GM23338 (cell line): ENCODE results near the gene RAD51B. TPM values are rescaled to one million over a fixed set of nuclear protein-coding genes. Genes with fewer than 3 reads are reported as not detected.

Experiments
- ATAC-seq: fragments of 200-7000 bp; cut with Tn5 transposase; 3 replicates; pipeline ENCODE4 v1.9.1; 2020
- DNase-seq: peaks from one replicate; pipeline ENCODE4 v3.0.0-alpha.2; 2015; ENCODE audit warnings: low spot score
- H2AFZ ChIP-seq: fragments of 200-600 bp; sonication (generic); 2 replicates; pipeline ENCODE4 v1.8.0; 2016; ENCODE audit warnings: antibody characterized with exemption, mild to moderate bottlenecking, moderate library complexity
- H3F3A ChIP-seq: fragments of 200-600 bp; sonication (generic); replicated peaks from 2 replicates; pipeline ENCODE4 v1.8.0; 2017; ENCODE audit warnings: antibody characterized with exemption, mixed run types, low read depth
- H3K27ac ChIP-seq: fragments of 200-600 bp; sonication (generic); 2 replicates; pipeline ENCODE4 v1.6.1; 2016; ENCODE audit warnings: low read depth
- H3K27me3 ChIP-seq: fragments of 200-600 bp; sonication (generic); 2 replicates; pipeline ENCODE4 v1.8.0; 2016; ENCODE audit warnings: mild to moderate bottlenecking, mixed run types, moderate library complexity; ENCODE audit not compliant: insufficient read depth
- H3K36me3 ChIP-seq: fragments of 200-600 bp; sonication (generic); 2 replicates; pipeline ENCODE4 v1.8.0; 2016; ENCODE audit warnings: mild to moderate bottlenecking; ENCODE audit not compliant: insufficient read depth
- H3K4me1 ChIP-seq: fragments of 200-600 bp; sonication (generic); 2 replicates; pipeline ENCODE4 v1.8.0; 2016; ENCODE audit warnings: mild to moderate bottlenecking, moderate library complexity; ENCODE audit not compliant: insufficient read depth
- H3K4me2 ChIP-seq: fragments of 200-600 bp; sonication (generic); 2 replicates; pipeline ENCODE4 v1.7.1; 2017; ENCODE audit warnings: mixed run types
- H3K4me3 ChIP-seq: fragments of 200-600 bp; sonication (generic); 2 replicates; pipeline ENCODE4 v1.6.1; 2016; ENCODE audit warnings: mixed run types
- H3K79me2 ChIP-seq: fragments of 200-600 bp; sonication (generic); replicated peaks from 2 replicates; pipeline ENCODE4 v1.8.0; 2017; ENCODE audit warnings: mild to moderate bottlenecking; ENCODE audit not compliant: insufficient read depth
- H3K9me2 ChIP-seq: fragments of 200-600 bp; sonication (generic); 2 replicates; pipeline ENCODE4 v1.8.0; 2017; ENCODE audit not compliant: insufficient read depth
- H4K20me1 ChIP-seq: fragments of 200-600 bp; sonication (generic); replicated peaks from 2 replicates; pipeline ENCODE4 v1.8.0; 2017; ENCODE audit warnings: mild to moderate bottlenecking; ENCODE audit not compliant: insufficient read depth
- H3K27ac Mint-ChIP-seq: 2 replicates; pipeline ENCODE4 v1.8.0; 2020; ENCODE audit warnings: inconsistent platforms, mild to moderate bottlenecking, moderate library complexity, mixed read lengths
- H3K27me3 Mint-ChIP-seq: 3 replicates; pipeline ENCODE4 v1.8.0; 2022; ENCODE audit warnings: low read depth, mild to moderate bottlenecking, moderate library complexity, mixed read lengths, inconsistent platforms; ENCODE audit not compliant: insufficient read depth, poor library complexity
- H3K36me3 Mint-ChIP-seq: 3 replicates; pipeline ENCODE4 v1.8.0; 2021; ENCODE audit warnings: low read depth, mild to moderate bottlenecking, inconsistent platforms, moderate library complexity, mixed read lengths
- H3K4me1 Mint-ChIP-seq: 3 replicates; pipeline ENCODE4 v1.8.0; 2020; ENCODE audit warnings: mild to moderate bottlenecking, inconsistent platforms, mixed read lengths
- H3K4me3 Mint-ChIP-seq: 3 replicates; pipeline ENCODE4 v1.8.0; 2021; ENCODE audit warnings: moderate library complexity, mild to moderate bottlenecking, inconsistent platforms, mixed read lengths
- H3K9me3 Mint-ChIP-seq: 3 replicates; pipeline ENCODE4 v1.8.0; 2020; ENCODE audit warnings: moderate library complexity, mild to moderate bottlenecking, inconsistent platforms, mixed read lengths
- CREB1 ChIP-seq: fragments of 250-450 bp; sonication (Bioruptor Pico); IDR thresholded peaks from 2 replicates; pipeline ENCODE4 v1.5.0; 2020; ENCODE audit warnings: low read depth, mild to moderate bottlenecking, moderate library complexity
- EZH2 ChIP-seq: fragments of 200-600 bp; sonication (generic); IDR thresholded peaks from one replicate; pipeline ENCODE4 v1.8.0; 2017; ENCODE audit warnings: antibody characterized with exemption, mild to moderate bottlenecking, low read depth; ENCODE audit not compliant: unreplicated experiment
- EZH2phosphoT487 ChIP-seq: fragments of 200-600 bp; sonication (generic); IDR thresholded peaks from one replicate; pipeline ENCODE4 v1.8.1; 2018; ENCODE audit warnings: antibody characterized with exemption; ENCODE audit not compliant: unreplicated experiment
- JUNB ChIP-seq: IDR thresholded peaks from one replicate; pipeline ENCODE4 v1.6.1; 2016; ENCODE audit warnings: antibody characterized with exemption; ENCODE audit not compliant: unreplicated experiment
- NANOG ChIP-seq: IDR thresholded peaks from 2 replicates; pipeline ENCODE4 v1.6.1; 2016; ENCODE audit warnings: antibody characterized with exemption, borderline replicate concordance
- POLR2AphosphoS5 ChIP-seq: IDR thresholded peaks from 2 replicates; pipeline ENCODE4 v1.6.1; 2016; ENCODE audit warnings: antibody characterized with exemption, low read depth
- ZNF114 ChIP-seq: fragments of 250-450 bp; sonication (Bioruptor Pico); IDR thresholded peaks from 2 replicates; pipeline ENCODE4 v1.5.0; 2020; ENCODE audit warnings: mild to moderate bottlenecking, moderate library complexity
- ZNF331 ChIP-seq: fragments of 250-450 bp; sonication (Bioruptor Pico); IDR thresholded peaks from 2 replicates; pipeline ENCODE4 v1.5.0; 2020; ENCODE audit warnings: low read depth, mild to moderate bottlenecking, moderate library complexity
- polyA plus RNA-seq: library from polyadenylated mRNA; unstranded; fragments of >200 nt; fragmentation: Nextera tagmentation; extraction: Ambion mirVana; gene quantifications from 2 replicates; pipeline ENCODE4 v1.2.1, GENCODE V29; 2016
- total RNA-seq: library from RNA; depleted of rRNA; stranded (reverse); fragments of >200 nt; shearing (Covaris generic); gene quantifications from 2 replicates; pipeline ENCODE4 v1.2.3, GENCODE V29; 2014
- TF ChIP-seq, protein P1 (sequence below): fragments of 250-450 bp; sonication (Bioruptor Pico); IDR thresholded peaks from 2 replicates; pipeline ENCODE4 v1.5.0; 2020; ENCODE audit warnings: mild to moderate bottlenecking, moderate library complexity
- TF ChIP-seq, protein P2 (sequence below), 2 experiments: fragments of 200-600 bp in 1 of 2; sonication (generic) in 1 of 2; conservative IDR thresholded peaks; 2 replicates each; pipeline versions ENCODE4 v1.5.1 to v1.6.1; 2016 to 2017; ENCODE audit warnings: antibody characterized with exemption in 2 of 2, low read depth in 2 of 2, mild to moderate bottlenecking in 2 of 2, moderate library complexity in 1 of 2
- TF ChIP-seq, protein P3 (sequence below): IDR thresholded peaks from one replicate; pipeline ENCODE4 v1.6.1; 2018; ENCODE audit warnings: antibody characterized with exemption; ENCODE audit not compliant: unreplicated experiment

The RAD51B gene
- total and polyA plus RNA-seq, 2 experiments from 2014 or later = 15.7 to 29.1 TPM

DNA sequence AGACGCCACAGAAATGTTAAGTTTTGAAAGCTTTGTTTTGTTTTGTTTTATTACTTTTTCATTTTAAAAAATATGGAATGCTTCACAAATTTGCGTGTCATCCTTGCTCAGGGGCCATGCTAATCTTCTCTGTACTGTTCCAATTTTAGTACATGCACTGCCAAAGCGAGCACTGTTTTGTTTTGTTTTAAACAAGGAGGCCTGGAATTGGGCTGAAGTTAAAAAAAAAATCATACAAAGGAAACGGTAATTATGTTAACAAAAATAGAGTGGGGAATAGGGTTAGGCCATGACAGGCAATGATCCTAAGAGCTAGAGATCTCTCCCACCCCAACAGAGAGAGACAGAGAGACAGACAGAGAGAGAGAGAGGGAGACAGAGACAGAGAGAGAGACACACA, 916.3 kb downstream of the RAD51B start:
- H3K4me3 Mint-ChIP-seq = no peak overlapping the region
- no peak for TF ChIP-seq NANOG
- TF ChIP-seq EZH2phosphoT487 = no peak
- H3K27ac ChIP-seq = no peak overlapping the region
- no peaks in the 10 kb centered on the region for H4K20me1 ChIP-seq
- ATAC-seq (no peak), DNase-seq (no peak)
- H3K27me3 Mint-ChIP-seq = peaks cover 16% of the 10 kb centered on the region
- peak overlapping the region; percentile 94 for H2AFZ ChIP-seq
- no peak overlapping the region for H3K4me3 ChIP-seq
- 0 out of 3 replicates have a peak, but pooled peaks cover 3% of the 10 kb centered on the region for H3K9me3 Mint-ChIP-seq
- no peaks in the 10 kb centered on the region for H3F3A ChIP-seq
- H3K27ac Mint-ChIP-seq = no peak overlapping the region
- no peaks in the 10 kb centered on the region for H3K36me3 Mint-ChIP-seq
- H3K9me2 ChIP-seq = no peaks in the 10 kb centered on the region
- H3K4me2 ChIP-seq = no peak overlapping the region
- H3K4me1 ChIP-seq = peaks cover 10% of the 10 kb centered on the region
- H3K79me2 ChIP-seq = no peaks in the 10 kb centered on the region
- peaks cover 31% of the 10 kb centered on the region for H3K4me1 Mint-ChIP-seq
- no peaks in the 10 kb centered on the region for H3K36me3 ChIP-seq
- H3K27me3 ChIP-seq = no peaks in the 10 kb centered on the region

DNA sequence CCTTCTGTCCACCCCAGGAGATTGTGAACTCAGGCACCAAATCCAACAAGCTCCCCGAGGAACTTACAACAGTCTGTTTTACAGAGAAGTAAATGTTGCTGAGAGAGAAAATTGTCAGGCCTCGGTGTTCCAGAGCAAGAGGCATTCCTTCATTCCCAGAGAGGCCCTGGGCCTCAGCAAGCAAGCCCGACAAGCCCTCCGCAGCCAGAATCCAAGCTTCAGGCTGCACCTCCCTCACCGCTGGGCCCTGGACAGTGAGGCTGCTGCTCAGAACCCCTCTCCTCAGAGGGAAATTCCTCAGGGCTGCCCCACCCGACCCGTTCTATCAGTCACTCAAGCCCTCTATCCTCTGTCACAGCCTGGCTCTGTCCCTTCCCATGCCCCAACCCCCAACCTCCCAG, 916.9 kb downstream of the RAD51B start:
- H3K36me3 Mint-ChIP-seq = no peaks in the 10 kb centered on the region
- Histone ChIP-seq H4K20me1 (no peaks in the 10 kb centered on the region), H3K4me1 (peaks cover 4% of the 10 kb centered on the region), H3K4me2 (no peak overlapping the region), H3K27me3 (no peaks in the 10 kb centered on the region), H3K79me2 (no peaks in the 10 kb centered on the region), H3K27ac (no peak overlapping the region), H3K9me2 (no peaks in the 10 kb centered on the region), H2AFZ (peak overlapping the region; percentile 94), H3K4me3 (no peak overlapping the region), H3F3A (no peaks in the 10 kb centered on the region), H3K36me3 (no peaks in the 10 kb centered on the region)
- peaks cover 8% of the 10 kb centered on the region; the same call in 2 of the 3 replicates for H3K9me3 Mint-ChIP-seq
- peak; percentile 88 for ATAC-seq
- no peak overlapping the region for H3K4me3 Mint-ChIP-seq
- H3K27me3 Mint-ChIP-seq = peaks cover 16% of the 10 kb centered on the region
- H3K27ac Mint-ChIP-seq = no peak overlapping the region; the same call in 1 of the 2 replicates
- peaks cover 25% of the 10 kb centered on the region for H3K4me1 Mint-ChIP-seq
- DNase-seq = peak; percentile 49
- no peak for TF ChIP-seq EZH2phosphoT487
- no peak for TF ChIP-seq EZH2
- TF ChIP-seq, protein P1, sequence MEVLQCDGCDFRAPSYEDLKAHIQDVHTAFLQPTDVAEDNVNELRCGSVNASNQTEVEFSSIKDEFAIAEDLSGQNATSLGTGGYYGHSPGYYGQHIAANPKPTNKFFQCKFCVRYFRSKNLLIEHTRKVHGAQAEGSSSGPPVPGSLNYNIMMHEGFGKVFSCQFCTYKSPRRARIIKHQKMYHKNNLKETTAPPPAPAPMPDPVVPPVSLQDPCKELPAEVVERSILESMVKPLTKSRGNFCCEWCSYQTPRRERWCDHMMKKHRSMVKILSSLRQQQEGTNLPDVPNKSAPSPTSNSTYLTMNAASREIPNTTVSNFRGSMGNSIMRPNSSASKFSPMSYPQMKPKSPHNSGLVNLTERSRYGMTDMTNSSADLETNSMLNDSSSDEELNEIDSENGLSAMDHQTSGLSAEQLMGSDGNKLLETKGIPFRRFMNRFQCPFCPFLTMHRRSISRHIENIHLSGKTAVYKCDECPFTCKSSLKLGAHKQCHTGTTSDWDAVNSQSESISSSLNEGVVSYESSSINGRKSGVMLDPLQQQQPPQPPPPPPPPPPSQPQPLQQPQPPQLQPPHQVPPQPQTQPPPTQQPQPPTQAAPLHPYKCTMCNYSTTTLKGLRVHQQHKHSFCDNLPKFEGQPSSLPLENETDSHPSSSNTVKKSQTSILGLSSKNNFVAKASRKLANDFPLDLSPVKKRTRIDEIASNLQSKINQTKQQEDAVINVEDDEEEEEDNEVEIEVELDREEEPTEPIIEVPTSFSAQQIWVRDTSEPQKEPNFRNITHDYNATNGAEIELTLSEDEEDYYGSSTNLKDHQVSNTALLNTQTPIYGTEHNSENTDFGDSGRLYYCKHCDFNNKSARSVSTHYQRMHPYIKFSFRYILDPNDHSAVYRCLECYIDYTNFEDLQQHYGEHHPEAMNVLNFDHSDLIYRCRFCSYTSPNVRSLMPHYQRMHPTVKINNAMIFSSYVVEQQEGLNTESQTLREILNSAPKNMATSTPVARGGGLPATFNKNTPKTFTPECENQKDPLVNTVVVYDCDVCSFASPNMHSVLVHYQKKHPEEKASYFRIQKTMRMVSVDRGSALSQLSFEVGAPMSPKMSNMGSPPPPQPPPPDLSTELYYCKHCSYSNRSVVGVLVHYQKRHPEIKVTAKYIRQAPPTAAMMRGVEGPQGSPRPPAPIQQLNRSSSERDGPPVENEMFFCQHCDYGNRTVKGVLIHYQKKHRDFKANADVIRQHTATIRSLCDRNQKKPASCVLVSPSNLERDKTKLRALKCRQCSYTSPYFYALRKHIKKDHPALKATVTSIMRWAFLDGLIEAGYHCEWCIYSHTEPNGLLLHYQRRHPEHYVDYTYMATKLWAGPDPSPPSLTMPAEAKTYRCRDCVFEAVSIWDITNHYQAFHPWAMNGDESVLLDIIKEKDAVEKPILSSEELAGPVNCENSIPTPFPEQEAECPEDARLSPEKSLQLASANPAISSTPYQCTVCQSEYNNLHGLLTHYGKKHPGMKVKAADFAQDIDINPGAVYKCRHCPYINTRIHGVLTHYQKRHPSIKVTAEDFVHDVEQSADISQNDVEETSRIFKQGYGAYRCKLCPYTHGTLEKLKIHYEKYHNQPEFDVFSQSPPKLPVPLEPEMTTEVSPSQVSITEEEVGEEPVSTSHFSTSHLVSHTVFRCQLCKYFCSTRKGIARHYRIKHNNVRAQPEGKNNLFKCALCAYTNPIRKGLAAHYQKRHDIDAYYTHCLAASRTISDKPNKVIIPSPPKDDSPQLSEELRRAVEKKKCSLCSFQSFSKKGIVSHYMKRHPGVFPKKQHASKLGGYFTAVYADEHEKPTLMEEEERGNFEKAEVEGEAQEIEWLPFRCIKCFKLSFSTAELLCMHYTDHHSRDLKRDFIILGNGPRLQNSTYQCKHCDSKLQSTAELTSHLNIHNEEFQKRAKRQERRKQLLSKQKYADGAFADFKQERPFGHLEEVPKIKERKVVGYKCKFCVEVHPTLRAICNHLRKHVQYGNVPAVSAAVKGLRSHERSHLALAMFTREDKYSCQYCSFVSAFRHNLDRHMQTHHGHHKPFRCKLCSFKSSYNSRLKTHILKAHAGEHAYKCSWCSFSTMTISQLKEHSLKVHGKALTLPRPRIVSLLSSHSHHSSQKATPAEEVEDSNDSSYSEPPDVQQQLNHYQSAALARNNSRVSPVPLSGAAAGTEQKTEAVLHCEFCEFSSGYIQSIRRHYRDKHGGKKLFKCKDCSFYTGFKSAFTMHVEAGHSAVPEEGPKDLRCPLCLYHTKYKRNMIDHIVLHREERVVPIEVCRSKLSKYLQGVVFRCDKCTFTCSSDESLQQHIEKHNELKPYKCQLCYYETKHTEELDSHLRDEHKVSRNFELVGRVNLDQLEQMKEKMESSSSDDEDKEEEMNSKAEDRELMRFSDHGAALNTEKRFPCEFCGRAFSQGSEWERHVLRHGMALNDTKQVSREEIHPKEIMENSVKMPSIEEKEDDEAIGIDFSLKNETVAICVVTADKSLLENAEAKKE (CRISPR knock-in tag) = no peak
- TF ChIP-seq POLR2AphosphoS5 = no peak
- no peak for TF ChIP-seq ZNF331 (CRISPR knock-in tag)
- no peak for TF ChIP-seq ZNF114
- TF ChIP-seq NANOG = no peak
- TF ChIP-seq, protein P2, sequence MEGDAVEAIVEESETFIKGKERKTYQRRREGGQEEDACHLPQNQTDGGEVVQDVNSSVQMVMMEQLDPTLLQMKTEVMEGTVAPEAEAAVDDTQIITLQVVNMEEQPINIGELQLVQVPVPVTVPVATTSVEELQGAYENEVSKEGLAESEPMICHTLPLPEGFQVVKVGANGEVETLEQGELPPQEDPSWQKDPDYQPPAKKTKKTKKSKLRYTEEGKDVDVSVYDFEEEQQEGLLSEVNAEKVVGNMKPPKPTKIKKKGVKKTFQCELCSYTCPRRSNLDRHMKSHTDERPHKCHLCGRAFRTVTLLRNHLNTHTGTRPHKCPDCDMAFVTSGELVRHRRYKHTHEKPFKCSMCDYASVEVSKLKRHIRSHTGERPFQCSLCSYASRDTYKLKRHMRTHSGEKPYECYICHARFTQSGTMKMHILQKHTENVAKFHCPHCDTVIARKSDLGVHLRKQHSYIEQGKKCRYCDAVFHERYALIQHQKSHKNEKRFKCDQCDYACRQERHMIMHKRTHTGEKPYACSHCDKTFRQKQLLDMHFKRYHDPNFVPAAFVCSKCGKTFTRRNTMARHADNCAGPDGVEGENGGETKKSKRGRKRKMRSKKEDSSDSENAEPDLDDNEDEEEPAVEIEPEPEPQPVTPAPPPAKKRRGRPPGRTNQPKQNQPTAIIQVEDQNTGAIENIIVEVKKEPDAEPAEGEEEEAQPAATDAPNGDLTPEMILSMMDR (conservative IDR thresholded peaks at IDR 0.05; ENCODE audit: low read depth in 2 of 2) = no peak
- no peak for TF ChIP-seq CREB1 (CRISPR knock-in tag)
- TF ChIP-seq, protein P3, sequence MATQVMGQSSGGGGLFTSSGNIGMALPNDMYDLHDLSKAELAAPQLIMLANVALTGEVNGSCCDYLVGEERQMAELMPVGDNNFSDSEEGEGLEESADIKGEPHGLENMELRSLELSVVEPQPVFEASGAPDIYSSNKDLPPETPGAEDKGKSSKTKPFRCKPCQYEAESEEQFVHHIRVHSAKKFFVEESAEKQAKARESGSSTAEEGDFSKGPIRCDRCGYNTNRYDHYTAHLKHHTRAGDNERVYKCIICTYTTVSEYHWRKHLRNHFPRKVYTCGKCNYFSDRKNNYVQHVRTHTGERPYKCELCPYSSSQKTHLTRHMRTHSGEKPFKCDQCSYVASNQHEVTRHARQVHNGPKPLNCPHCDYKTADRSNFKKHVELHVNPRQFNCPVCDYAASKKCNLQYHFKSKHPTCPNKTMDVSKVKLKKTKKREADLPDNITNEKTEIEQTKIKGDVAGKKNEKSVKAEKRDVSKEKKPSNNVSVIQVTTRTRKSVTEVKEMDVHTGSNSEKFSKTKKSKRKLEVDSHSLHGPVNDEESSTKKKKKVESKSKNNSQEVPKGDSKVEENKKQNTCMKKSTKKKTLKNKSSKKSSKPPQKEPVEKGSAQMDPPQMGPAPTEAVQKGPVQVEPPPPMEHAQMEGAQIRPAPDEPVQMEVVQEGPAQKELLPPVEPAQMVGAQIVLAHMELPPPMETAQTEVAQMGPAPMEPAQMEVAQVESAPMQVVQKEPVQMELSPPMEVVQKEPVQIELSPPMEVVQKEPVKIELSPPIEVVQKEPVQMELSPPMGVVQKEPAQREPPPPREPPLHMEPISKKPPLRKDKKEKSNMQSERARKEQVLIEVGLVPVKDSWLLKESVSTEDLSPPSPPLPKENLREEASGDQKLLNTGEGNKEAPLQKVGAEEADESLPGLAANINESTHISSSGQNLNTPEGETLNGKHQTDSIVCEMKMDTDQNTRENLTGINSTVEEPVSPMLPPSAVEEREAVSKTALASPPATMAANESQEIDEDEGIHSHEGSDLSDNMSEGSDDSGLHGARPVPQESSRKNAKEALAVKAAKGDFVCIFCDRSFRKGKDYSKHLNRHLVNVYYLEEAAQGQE = no peak
- no peak for TF ChIP-seq JUNB
